HG02943 (cell line): ENCODE measurements around the gene RCAN2.

ENCODE experiments used
- ATAC-seq: cut with Tn5 transposase; IDR thresholded peaks from one replicate; pipeline ENCODE4 v1.9.1; 2021; ENCODE audit warnings: mild to moderate bottlenecking, low read depth, moderate library complexity; ENCODE audit not compliant: unreplicated experiment

Gene RCAN2

GRCh38 chr6:46269447-46270229 lies 221.6 kb downstream of the RCAN2 start:
- ATAC-seq, result no peak

GRCh38 chr6:46267515-46267914 lies 223.7 kb downstream of the RCAN2 start:
- no peak for ATAC-seq

- no peak for ATAC-seq
Measured at GRCh38 chr6:46265373-46265772, 225.9 kb downstream of the RCAN2 start.

- no peak for ATAC-seq
Measured at GRCh38 chr6:46263707-46264086, 227.6 kb downstream of the RCAN2 start.

- ATAC-seq, result no peak
Measured at GRCh38 chr6:46262928-46263706, 228.1 kb downstream of the RCAN2 start.

- ATAC-seq, result no peak
Measured at GRCh38 chr6:46258249-46258648, 233.0 kb downstream of the RCAN2 start.

GRCh38 chr6:46255528-46255927 lies 235.7 kb downstream of the RCAN2 start:
- ATAC-seq, result no peak

GRCh38 chr6:46254946-46255345 lies 236.3 kb downstream of the RCAN2 start:
- ATAC-seq, result no peak

- no peak for ATAC-seq
Measured at GRCh38 chr6:46254331-46254730, 236.9 kb downstream of the RCAN2 start.

- ATAC-seq, result no peak
Measured at GRCh38 chr6:46251583-46252339, 239.5 kb downstream of the RCAN2 start.

GRCh38 chr6:46248143-46248542 lies 243.1 kb downstream of the RCAN2 start:
- ATAC-seq, result no peak

- ATAC-seq, result no peak
Measured at GRCh38 chr6:46246727-46247126, 244.5 kb downstream of the RCAN2 start.

- no peak for ATAC-seq
Measured at GRCh38 chr6:46246081-46246480, 245.2 kb downstream of the RCAN2 start.

GRCh38 chr6:46244670-46245069 lies 246.6 kb downstream of the RCAN2 start:
- no peak for ATAC-seq

GRCh38 chr6:46243754-46244153 lies 247.5 kb downstream of the RCAN2 start:
- no peak for ATAC-seq

GRCh38 chr6:46242921-46243320 lies 248.3 kb downstream of the RCAN2 start:
- ATAC-seq, result no peak

- ATAC-seq, result no peak
Measured at GRCh38 chr6:46240866-46241565, 250.2 kb downstream of the RCAN2 start.

GRCh38 chr6:46236752-46237151 lies 254.5 kb downstream of the RCAN2 start:
- ATAC-seq, result no peak

GRCh38 chr6:46235242-46235641 lies 256.0 kb downstream of the RCAN2 start:
- no peak for ATAC-seq

GRCh38 chr6:46234700-46235099 lies 256.5 kb downstream of the RCAN2 start:
- no peak for ATAC-seq

- ATAC-seq, result no peak
Measured at GRCh38 chr6:46234156-46234556, 257.1 kb downstream of the RCAN2 start.
